ENCODE results near the gene TBATA.

The TBATA gene

DNA sequence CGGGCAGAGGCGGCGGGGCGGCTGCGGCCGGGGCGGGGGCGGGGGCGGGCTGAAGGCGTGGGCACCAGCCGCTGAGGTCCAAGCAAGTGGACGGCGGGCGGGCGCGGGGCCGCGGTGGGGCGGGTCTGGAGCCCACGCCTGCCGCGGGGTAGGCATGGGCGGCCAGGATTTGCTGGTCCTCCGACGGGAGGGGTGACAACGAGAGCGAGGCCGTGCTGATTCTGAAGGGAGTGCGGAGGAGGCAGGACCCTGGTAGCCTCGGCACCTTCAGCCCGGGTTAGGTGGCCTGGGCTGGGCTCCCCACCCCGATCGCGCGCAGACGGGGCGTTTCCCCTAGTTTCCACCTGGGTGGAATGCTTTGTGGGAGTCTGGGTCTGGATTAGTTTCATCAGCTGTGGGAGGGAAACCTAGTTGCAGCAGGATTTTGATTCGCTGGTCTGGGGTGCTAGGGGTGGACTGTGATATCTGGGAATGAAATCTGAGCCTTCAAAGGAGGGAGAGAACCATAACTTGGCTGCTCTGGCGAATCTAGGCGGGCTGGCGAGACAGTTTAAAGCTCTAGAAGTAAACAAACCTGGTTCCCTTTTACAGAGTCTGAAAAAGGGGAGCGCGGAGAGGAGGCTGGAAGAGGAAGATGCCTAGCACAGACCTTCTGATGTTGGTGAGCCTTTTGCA is 31.2 kb upstream of the TBATA start:
- ChIA-PET POLR2A (no interaction called here), CTCF (interaction anchor here (1.0 to 3.0 kb wide), 16 partner anchors 9 to 322 kb away, joined by 3 to 21 read pairs (median 5); partner anchors contain the start of gene PCBD1)
- DNase-seq (ENCODE audit: extremely low spot score): peak; percentile 66
- TF ChIP-seq, protein P1, sequence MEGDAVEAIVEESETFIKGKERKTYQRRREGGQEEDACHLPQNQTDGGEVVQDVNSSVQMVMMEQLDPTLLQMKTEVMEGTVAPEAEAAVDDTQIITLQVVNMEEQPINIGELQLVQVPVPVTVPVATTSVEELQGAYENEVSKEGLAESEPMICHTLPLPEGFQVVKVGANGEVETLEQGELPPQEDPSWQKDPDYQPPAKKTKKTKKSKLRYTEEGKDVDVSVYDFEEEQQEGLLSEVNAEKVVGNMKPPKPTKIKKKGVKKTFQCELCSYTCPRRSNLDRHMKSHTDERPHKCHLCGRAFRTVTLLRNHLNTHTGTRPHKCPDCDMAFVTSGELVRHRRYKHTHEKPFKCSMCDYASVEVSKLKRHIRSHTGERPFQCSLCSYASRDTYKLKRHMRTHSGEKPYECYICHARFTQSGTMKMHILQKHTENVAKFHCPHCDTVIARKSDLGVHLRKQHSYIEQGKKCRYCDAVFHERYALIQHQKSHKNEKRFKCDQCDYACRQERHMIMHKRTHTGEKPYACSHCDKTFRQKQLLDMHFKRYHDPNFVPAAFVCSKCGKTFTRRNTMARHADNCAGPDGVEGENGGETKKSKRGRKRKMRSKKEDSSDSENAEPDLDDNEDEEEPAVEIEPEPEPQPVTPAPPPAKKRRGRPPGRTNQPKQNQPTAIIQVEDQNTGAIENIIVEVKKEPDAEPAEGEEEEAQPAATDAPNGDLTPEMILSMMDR (IDR thresholded peaks at IDR 0.05; ENCODE audit: control extremely low read depth, extremely low read depth, low read depth, missing control alignments): no peak

DNA sequence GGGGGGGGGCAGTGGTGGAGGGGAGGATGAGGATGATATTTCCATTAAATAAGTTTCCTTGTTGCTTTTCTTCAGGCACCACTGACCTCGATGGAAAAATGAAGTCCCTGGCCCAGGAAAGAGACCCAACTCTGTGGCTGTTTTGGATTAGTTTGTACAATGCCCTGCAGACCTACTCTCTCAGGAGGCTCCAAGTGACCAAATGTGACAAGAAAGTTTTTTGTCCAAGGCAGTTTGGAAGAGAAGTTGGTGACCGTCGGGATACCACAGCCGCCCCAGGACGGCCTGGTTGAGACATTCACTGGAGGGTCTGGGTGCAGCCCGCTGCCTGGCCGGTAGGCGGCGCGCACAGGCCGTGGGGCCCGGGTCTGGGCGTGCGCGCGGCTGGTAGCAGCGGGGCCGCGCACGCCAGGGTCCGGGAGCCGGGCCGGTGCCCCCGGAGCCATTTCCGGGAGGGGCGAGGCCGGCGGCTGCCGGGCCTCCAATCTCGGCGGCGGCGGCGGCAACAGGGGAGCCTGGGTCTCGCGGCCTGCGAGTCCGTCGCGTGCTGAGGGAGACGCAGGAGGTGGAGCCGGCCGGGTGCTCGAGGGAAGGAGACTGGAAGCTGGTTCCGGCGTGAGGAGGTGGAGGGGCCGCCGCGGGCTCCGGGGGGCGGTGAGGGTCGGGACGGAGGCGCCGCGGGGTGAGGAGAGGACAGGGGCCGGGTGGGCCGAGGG is 30.5 kb upstream of the TBATA start, which contains the start of gene SGPL1:
Gene SGPL1 (plus strand): TSS at position 445 of the 716 bp plus-strand sequence. CDS start 906 bp downstream, outside the sequence.
- DNase-seq (ENCODE audit: extremely low spot score): peak; percentile 98
- ChIA-PET POLR2A (no interaction called here), CTCF (interaction anchor here (0.7 to 3.0 kb wide), 17 partner anchors 10 to 321 kb away, joined by 3 to 21 read pairs (median 4); partner anchors contain the start of gene PCBD1)
- TF ChIP-seq, protein P1 (IDR thresholded peaks at IDR 0.05; ENCODE audit: control extremely low read depth, extremely low read depth, low read depth, missing control alignments): peak; percentile 99

DNA sequence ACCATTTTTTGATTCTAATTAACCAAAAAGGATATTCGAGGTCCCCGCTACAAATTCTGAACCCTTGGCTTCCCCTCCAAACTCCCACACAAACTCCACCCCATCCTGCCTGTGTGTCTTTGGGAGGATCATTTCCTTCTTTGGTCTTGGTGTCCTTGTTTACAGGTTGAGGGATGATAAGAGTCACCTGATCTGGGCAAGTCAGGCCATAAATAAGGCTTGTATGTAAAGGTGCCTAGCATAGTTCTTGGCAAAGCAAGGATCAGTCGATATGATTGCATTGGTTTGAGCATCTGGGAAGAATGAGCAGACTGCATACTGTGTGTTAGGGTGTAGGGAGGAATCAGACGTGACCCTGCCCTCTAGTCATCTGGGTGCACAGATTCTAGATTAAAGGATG is 28.9 kb upstream of the TBATA start:
- ChIA-PET POLR2A (no interaction called here), CTCF (interaction anchor here (1.3 to 1.4 kb wide), 3 partner anchors 67 to 265 kb away, joined by 3 to 9 read pairs (median 4); no protein-coding TSS in a partner anchor)

DNA sequence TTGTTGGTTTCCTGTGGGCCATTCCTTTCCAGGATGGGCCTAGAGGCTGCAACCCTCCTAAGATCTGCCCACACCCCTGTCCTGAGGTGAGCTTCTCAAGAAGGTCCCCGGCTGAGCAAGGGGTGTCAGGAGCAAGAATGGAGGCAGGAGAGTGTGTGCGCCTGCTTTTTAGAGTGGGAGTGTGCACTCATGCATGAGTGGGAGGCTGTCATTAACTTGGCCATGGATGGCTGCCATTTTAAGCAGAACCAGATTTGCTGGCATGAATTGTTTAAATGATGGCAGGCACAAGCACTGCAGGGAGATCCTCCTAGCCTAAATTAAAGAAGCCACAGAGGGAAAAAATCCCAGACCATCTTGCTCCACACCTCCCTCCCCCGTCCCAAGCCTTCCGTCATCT is 27.6 kb upstream of the TBATA start:
- TF ChIP-seq, protein P1 (IDR thresholded peaks at IDR 0.05; ENCODE audit: control extremely low read depth, extremely low read depth, low read depth, missing control alignments): no peak
- POLR2A ChIA-PET: no interaction called here
- no peak for DNase-seq (ENCODE audit: extremely low spot score)
- CTCF ChIA-PET: interaction anchor here (0.8 kb wide), 1 partner anchor 66 kb away, joined by 6 read pairs; no protein-coding TSS in a partner anchor

More for the DNA sequence above, 28.9 kb upstream of the TBATA start:
- TF ChIP-seq, protein P1 (IDR thresholded peaks at IDR 0.05; ENCODE audit: control extremely low read depth, extremely low read depth, low read depth, missing control alignments): no peak
- DNase-seq (ENCODE audit: extremely low spot score): no peak

DNA sequence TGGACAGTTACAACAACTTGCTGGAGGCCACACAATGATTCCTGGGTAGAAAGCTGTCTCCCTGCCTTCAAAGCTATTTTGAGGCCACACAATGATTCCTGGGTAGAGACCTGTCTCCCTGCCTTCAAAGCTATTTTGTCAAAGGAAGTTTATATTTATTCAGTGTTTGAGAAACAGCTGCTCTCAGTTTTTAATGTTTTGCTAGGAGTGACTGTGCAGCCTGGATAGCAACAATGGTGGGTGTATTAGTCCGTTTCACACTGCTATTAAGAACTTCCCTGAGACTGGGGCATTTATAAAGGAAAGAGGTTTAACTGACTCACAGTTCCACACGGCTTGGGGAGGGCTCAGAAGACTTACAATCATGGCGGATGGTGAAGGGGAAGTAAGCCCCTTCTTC is 26.7 kb upstream of the TBATA start:
- DNase-seq (ENCODE audit: extremely low spot score): no peak
- TF ChIP-seq, protein P1 (IDR thresholded peaks at IDR 0.05; ENCODE audit: control extremely low read depth, extremely low read depth, low read depth, missing control alignments): no peak
- POLR2A ChIA-PET: no interaction called here
- CTCF ChIA-PET: no interaction called here

DNA sequence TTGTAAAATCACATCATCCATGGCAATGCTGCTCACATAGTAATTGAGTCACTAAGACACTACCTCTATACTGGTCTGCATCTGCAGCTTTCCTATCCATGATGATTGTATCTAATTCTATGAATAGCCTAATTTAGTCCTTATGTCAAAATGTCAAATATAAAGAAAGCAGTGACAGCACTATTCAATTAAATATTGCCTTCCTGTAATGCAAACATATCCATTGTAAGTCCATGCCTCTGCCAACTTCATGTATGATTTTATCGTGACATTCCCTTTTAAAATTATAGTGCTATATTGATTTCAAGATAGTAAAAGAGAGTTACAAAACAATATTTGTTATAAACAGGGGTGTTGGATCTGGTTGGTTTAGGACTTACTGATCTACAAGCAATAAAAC is 25.8 kb upstream of the TBATA start:
- CTCF ChIA-PET: interaction anchor here (0.9 to 1.5 kb wide), 2 partner anchors 9 to 11 kb away, joined by 3 to 5 read pairs; no protein-coding TSS in a partner anchor
- POLR2A ChIA-PET: no interaction called here
- TF ChIP-seq, protein P1 (IDR thresholded peaks at IDR 0.05; ENCODE audit: control extremely low read depth, extremely low read depth, low read depth, missing control alignments): no peak
- no peak for DNase-seq (ENCODE audit: extremely low spot score)

Data from GM10248 (cell line).